Esophagus muscularis mucosa (tissue), 4 donors: ENCODE results near the gene PROK1. TPM values are rescaled to one million over a fixed set of nuclear protein-coding genes. Genes with fewer than 3 reads are reported as not detected.
"Not testable (repeated sequence)": the region's sequence is repeated elsewhere in the genome, so short reads cannot be mapped to it uniquely, and the experiment has no call there.

Source experiments
- DNase-seq: peaks from one replicate; pipeline ENCODE4 v3.0.0-alpha.2; 2017; ENCODE audit errors: extremely low spot score
- H3K27ac ChIP-seq, 4 donors: fragments of 200-600 bp; sonication (generic); replicated peaks in 1 of 4; 1 replicate in 3 of 4; 2 replicates in 1 of 4; pipeline ENCODE4 v1.5.1; 2016 to 2019; ENCODE audit warnings: mild to moderate bottlenecking in 1 of 4
- H3K27me3 ChIP-seq, 4 donors: fragments of 200-600 bp; sonication (generic); one replicate each; pipeline versions ENCODE4 v1.5.1 to v1.6.0; 2016 to 2019
- H3K36me3 ChIP-seq, 4 donors: fragments of 200-600 bp; sonication (generic); one replicate each; pipeline ENCODE4 v1.5.1; 2016 to 2019
- H3K4me1 ChIP-seq, 4 donors: fragments of 200-600 bp; sonication (generic); one replicate each; pipeline ENCODE4 v1.5.1; 2016 to 2019
- H3K4me3 ChIP-seq, 4 donors: fragments of 200-600 bp; sonication (generic); 1 replicate in 2 of 4; 2 replicates in 2 of 4; pipeline ENCODE4 v1.5.1; 2016 to 2019; ENCODE audit warnings: mild to moderate bottlenecking in 4 of 4, moderate library complexity in 1 of 4
- H3K9me3 ChIP-seq, 4 donors: fragments of 200-600 bp; sonication (generic); 1 replicate in 3 of 4; 2 replicates in 1 of 4; pipeline ENCODE4 v1.5.1; 2016 to 2019
- CTCF ChIP-seq, 3 experiments: fragments of 200-600 bp in 2 of 3; fragments of 450-650 bp in 1 of 3; sonication (generic) in 2 of 3; IDR thresholded peaks; one replicate each; pipeline ENCODE4 v1.5.1; 2017 to 2019; ENCODE audit warnings: antibody characterized with exemption in 3 of 3, mild to moderate bottlenecking in 2 of 3, moderate library complexity in 1 of 3
- EP300 ChIP-seq: sonication (generic); formaldehyde crosslinking; IDR thresholded peaks from one replicate; pipeline ENCODE4 v1.6.1; 2017; ENCODE audit warnings: antibody characterized with exemption
- POLR2A ChIP-seq: fragments of 450-650 bp; IDR thresholded peaks from one replicate; pipeline ENCODE4 v1.6.1; 2017; ENCODE audit warnings: antibody characterized with exemption, moderate library complexity, mild to moderate bottlenecking, low read depth
- POLR2AphosphoS5 ChIP-seq, 2 donors: sonication (generic); formaldehyde crosslinking; IDR thresholded peaks; one replicate each; pipeline ENCODE4 v1.6.1; 2017; ENCODE audit warnings: antibody characterized with exemption in 2 of 2
- WGBS: methylation state at CpG from one replicate; pipeline ENCODE4 v1.1.5; 2018; 5-methylcytosine and 5-hydroxymethylcytosine counted together
- intact Hi-C: fragments of 100-400 bp; cut with DNase I; formaldehyde crosslinking; loops from one replicate; pipeline ENCODE4 v1.15.1; 2023
- total RNA-seq, 4 donors: library from RNA; depleted of rRNA; stranded (reverse); fragments of >200 nt; gene quantifications; one replicate each; pipeline versions ENCODE4 v1.1.0 to v1.2.1, GENCODE V29; 2016

Gene PROK1
- total RNA-seq, 4 donors from 2014 or later = not detected

GRCh38 chr1:110438893-110439292 lies 12.1 kb upstream of the PROK1 start:
- H3K9me3 ChIP-seq = no peaks in the 10 kb centered on the region
- H3K4me3 ChIP-seq = no peak overlapping the region
- DNase-seq = no peak
- no peaks in the 10 kb centered on the region for H3K36me3 ChIP-seq
- no peaks in the 10 kb centered on the region for H3K4me1 ChIP-seq
- no peak overlapping the region for H3K27ac ChIP-seq
- WGBS = 79% methylated on average over 4 of the region's 4 CpGs
- TF ChIP-seq POLR2AphosphoS5 (IDR thresholded peaks at IDR 0.05) = no peak
- no peak for TF ChIP-seq POLR2A
- TF ChIP-seq CTCF (IDR thresholded peaks at IDR 0.05) = no peak
- TF ChIP-seq EP300 = no peak
- intact Hi-C loops = no loop called here
- no peaks in the 10 kb centered on the region for H3K27me3 ChIP-seq

GRCh38 chr1:110439873-110440272 lies 11.1 kb upstream of the PROK1 start:
- H3K27ac ChIP-seq, H3K36me3 ChIP-seq, H3K27me3 ChIP-seq, H3K9me3 ChIP-seq, H3K4me1 ChIP-seq, intact Hi-C loops, H3K4me3 ChIP-seq, DNase-seq: not testable (repeated sequence)
- WGBS = 94% methylated on average over 3 of the region's 3 CpGs

- TF ChIP-seq POLR2A = no peak
- TF ChIP-seq POLR2AphosphoS5 (IDR thresholded peaks at IDR 0.05) = no peak
- TF ChIP-seq EP300 = no peak
- TF ChIP-seq CTCF (IDR thresholded peaks at IDR 0.05) = no peak
- Histone ChIP-seq H3K27ac (no peak overlapping the region), H3K9me3 (no peaks in the 10 kb centered on the region), H3K36me3 (no peaks in the 10 kb centered on the region), H3K27me3 (no peaks in the 10 kb centered on the region), H3K4me1 (no peaks in the 10 kb centered on the region), H3K4me3 (no peak overlapping the region)
- WGBS = 49% methylated on average over 3 of the region's 3 CpGs
- intact Hi-C loops = no loop called here
- DNase-seq = no peak
Observed at GRCh38 chr1:110440877-110441276, 10.1 kb upstream of the PROK1 start.

GRCh38 chr1:110441888-110442287 lies 9.1 kb upstream of the PROK1 start:
- TF ChIP-seq POLR2A (no peak), CTCF (IDR thresholded peaks at IDR 0.05) (no peak), POLR2AphosphoS5 (IDR thresholded peaks at IDR 0.05) (no peak), EP300 (no peak)
- intact Hi-C loops = no loop called here
- no peak for DNase-seq

GRCh38 chr1:110443451-110443850 lies 7.5 kb upstream of the PROK1 start:
- intact Hi-C loops = no loop called here
- Histone ChIP-seq H3K9me3 (no peaks in the 10 kb centered on the region), H3K36me3 (no peaks in the 10 kb centered on the region), H3K27me3 (peaks cover 0 to 2% (median 0%) of the 10 kb centered on the region in 4 donors), H3K4me3 (no peak overlapping the region), H3K27ac (no peak overlapping the region), H3K4me1 (no peaks in the 10 kb centered on the region)
- 57% methylated on average over 3 of the region's 8 CpGs for WGBS
- DNase-seq = no peak
- TF ChIP-seq POLR2AphosphoS5 (IDR thresholded peaks at IDR 0.05) (no peak), CTCF (IDR thresholded peaks at IDR 0.05) (no peak), POLR2A (no peak), EP300 (no peak)

More at GRCh38 chr1:110441888-110442287, 9.1 kb upstream of the PROK1 start:
- H3K4me1 ChIP-seq = no peaks in the 10 kb centered on the region
- no peaks in the 10 kb centered on the region for H3K27me3 ChIP-seq
- H3K4me3 ChIP-seq = no peak overlapping the region
- H3K27ac ChIP-seq = no peak overlapping the region
- H3K9me3 ChIP-seq = no peaks in the 10 kb centered on the region
- no peaks in the 10 kb centered on the region for H3K36me3 ChIP-seq
